Neural cell (in vitro differentiated cells): ENCODE measurements around the gene TEKT3. TPM values are rescaled to one million over a fixed set of nuclear protein-coding genes. Genes with fewer than 3 reads are reported as not detected.

Source experiments
- H2AFZ ChIP-seq: fragments of 200-600, 300-800 bp; sonication (generic), shearing (Covaris generic); 2 replicates; pipeline ENCODE4 v1.6.0; 2014; ENCODE audit warnings: low read depth, mild to moderate bottlenecking, antibody characterized with exemption, low read length, moderate library complexity
- H3F3A ChIP-seq: fragments of 200-600 bp; shearing (Covaris generic); 2 replicates; pipeline ENCODE4 v1.6.1; 2016; ENCODE audit warnings: mild to moderate bottlenecking, moderate library complexity, mixed read lengths, antibody characterized with exemption, low read length; ENCODE audit not compliant: insufficient read depth, poor library complexity, severe bottlenecking
- H3K27ac ChIP-seq: fragments of 200-600, 300-800 bp; sonication (generic), shearing (Covaris generic); 2 replicates; pipeline ENCODE4 v1.5.1; 2014; ENCODE audit warnings: mild to moderate bottlenecking, low read length, moderate library complexity
- H3K27me3 ChIP-seq: fragments of 300-800, 200-600 bp; sonication (generic), shearing (Covaris generic); 2 replicates; pipeline ENCODE4 v1.6.0; 2014; ENCODE audit warnings: mild to moderate bottlenecking, low read depth, low read length, moderate library complexity; ENCODE audit not compliant: insufficient read depth
- H3K36me3 ChIP-seq: fragments of 300-800, 200-600 bp; sonication (generic), shearing (Covaris generic); 2 replicates; pipeline ENCODE4 v1.5.1; 2014; ENCODE audit warnings: mild to moderate bottlenecking, antibody characterized with exemption, low read length, moderate library complexity; ENCODE audit not compliant: insufficient read depth
- H3K4me2 ChIP-seq: fragments of 300-800, 200-600 bp; sonication (generic), shearing (Covaris generic); 2 replicates; pipeline ENCODE4 v1.6.0; 2014; ENCODE audit warnings: mild to moderate bottlenecking, low read length
- H3K4me3 ChIP-seq: fragments of 300-800, 200-600 bp; sonication (generic), shearing (Covaris generic); 2 replicates; pipeline ENCODE4 v1.5.1; 2014; ENCODE audit warnings: mild to moderate bottlenecking, low read length, moderate library complexity
- H3K79me2 ChIP-seq: fragments of 200-600 bp; shearing (Covaris generic); replicated peaks from 2 replicates; pipeline ENCODE4 v1.6.0; 2014; ENCODE audit warnings: mild to moderate bottlenecking, low read length, moderate library complexity; ENCODE audit not compliant: insufficient read depth
- H3K9ac ChIP-seq: fragments of 300-800, 200-600 bp; sonication (generic), shearing (Covaris generic); 2 replicates; pipeline ENCODE4 v1.6.1; 2016; ENCODE audit warnings: mild to moderate bottlenecking, low read length, mixed read lengths
- H3K9me2 ChIP-seq: fragments of 200-600 bp; shearing (Covaris generic); 2 replicates; pipeline ENCODE4 v1.6.1; 2016; ENCODE audit warnings: mild to moderate bottlenecking, low read length, mixed read lengths; ENCODE audit not compliant: insufficient read depth
- H3K9me3 ChIP-seq: fragments of 200-600, 300-800 bp; sonication (generic), shearing (Covaris generic); 2 replicates; pipeline ENCODE4 v1.6.1; 2016; ENCODE audit warnings: mild to moderate bottlenecking, mixed run types, low read length, moderate library complexity, mixed read lengths
- H4K20me1 ChIP-seq: fragments of 200-600 bp; shearing (Covaris generic); 2 replicates; pipeline ENCODE4 v1.6.1; 2016; ENCODE audit warnings: mild to moderate bottlenecking, mixed run types; ENCODE audit not compliant: insufficient read depth
- CTCF ChIP-seq: fragments of 450-650 bp; IDR thresholded peaks from 2 replicates; pipeline ENCODE4 v1.5.1; 2014; ENCODE audit warnings: antibody characterized with exemption, mild to moderate bottlenecking, moderate library complexity; ENCODE audit not compliant: poor library complexity, severe bottlenecking
- EP300 ChIP-seq: fragments of 450-650 bp; conservative IDR thresholded peaks from 2 replicates; pipeline ENCODE4 v1.6.1; 2014; ENCODE audit warnings: antibody characterized with exemption, mild to moderate bottlenecking, moderate library complexity; ENCODE audit not compliant: poor library complexity, severe bottlenecking
- EZH2 ChIP-seq: fragments of 200-600, 300-800 bp; shearing (Covaris generic), sonication (generic); IDR thresholded peaks from 2 replicates; pipeline ENCODE4 v1.6.1; 2014; ENCODE audit warnings: antibody characterized with exemption, low read length, borderline replicate concordance, mild to moderate bottlenecking; ENCODE audit not compliant: insufficient read depth, poor library complexity, severe bottlenecking
- MXI1 ChIP-seq: fragments of 450-650 bp; conservative IDR thresholded peaks from 2 replicates; pipeline ENCODE4 v1.6.1; 2014; ENCODE audit warnings: antibody characterized with exemption, mild to moderate bottlenecking; ENCODE audit not compliant: poor library complexity, severe bottlenecking
- POLR2AphosphoS5 ChIP-seq: IDR thresholded peaks from 2 replicates; pipeline ENCODE4 v1.6.1; 2012
- RAD21 ChIP-seq: fragments of 450-650 bp; conservative IDR thresholded peaks from 2 replicates; pipeline ENCODE4 v1.6.1; 2014; ENCODE audit warnings: antibody characterized with exemption, mild to moderate bottlenecking, moderate library complexity
- REST ChIP-seq: IDR thresholded peaks from 2 replicates; pipeline ENCODE4 v1.6.1; 2012; ENCODE audit warnings: borderline replicate concordance
- SMC3 ChIP-seq: fragments of 450-650 bp; conservative IDR thresholded peaks from 2 replicates; pipeline ENCODE4 v1.6.1; 2014; ENCODE audit warnings: antibody characterized with exemption, mild to moderate bottlenecking, moderate library complexity; ENCODE audit not compliant: poor library complexity
- TAF1 ChIP-seq: IDR thresholded peaks from 2 replicates; pipeline ENCODE4 v1.6.1; 2012; ENCODE audit warnings: low read depth
- polyA plus RNA-seq: library from polyadenylated mRNA; depleted of rRNA; stranded (reverse); fragments of >200 nt; gene quantifications from 2 replicates; pipeline ENCODE4 v1.2.3, GENCODE V29; 2014

Gene TEKT3
- polyA plus RNA-seq, 1 donor from 2014 or later = 3.1 TPM

GRCh38 chr17:15378243-15378642 lies 36.8 kb upstream of the TEKT3 start:
- Histone ChIP-seq H4K20me1 (no peaks in the 10 kb centered on the region), H3F3A (no peaks in the 10 kb centered on the region), H3K36me3 (no peaks in the 10 kb centered on the region), H3K9me3 (no peaks in the 10 kb centered on the region), H3K27ac (no peak overlapping the region), H3K79me2 (no peaks in the 10 kb centered on the region), H3K4me2 (no peak overlapping the region), H3K9ac (no peak overlapping the region), H3K27me3 (no peaks in the 10 kb centered on the region), H3K9me2 (no peaks in the 10 kb centered on the region), H2AFZ (no peak overlapping the region), H3K4me3 (no peak overlapping the region)
- no peak for TF ChIP-seq RAD21
- no peak for TF ChIP-seq SMC3
- no peak for TF ChIP-seq MXI1
- no peak for TF ChIP-seq EP300
- TF ChIP-seq EZH2 = no peak
- TF ChIP-seq CTCF = no peak
- no peak for TF ChIP-seq TAF1
- no peak for TF ChIP-seq POLR2AphosphoS5
- TF ChIP-seq REST = no peak

- H3K4me3 ChIP-seq = no peak overlapping the region
- H3K4me2 ChIP-seq = no peak overlapping the region
- no peak overlapping the region for H3K9ac ChIP-seq
- H3K27me3 ChIP-seq = no peaks in the 10 kb centered on the region
- no peaks in the 10 kb centered on the region for H3K9me3 ChIP-seq
- TF ChIP-seq CTCF = no peak
- TF ChIP-seq MXI1 = no peak
- TF ChIP-seq RAD21 = no peak
- TF ChIP-seq TAF1 = no peak
- TF ChIP-seq EZH2 = no peak
- no peak for TF ChIP-seq SMC3
- no peak for TF ChIP-seq EP300
- TF ChIP-seq REST = no peak
- no peak for TF ChIP-seq POLR2AphosphoS5
- H3K9me2 ChIP-seq = no peaks in the 10 kb centered on the region
- no peak overlapping the region for H2AFZ ChIP-seq
- H3K36me3 ChIP-seq = no peaks in the 10 kb centered on the region
- H4K20me1 ChIP-seq = no peaks in the 10 kb centered on the region
- H3F3A ChIP-seq = no peaks in the 10 kb centered on the region
- H3K27ac ChIP-seq = no peak overlapping the region
- H3K79me2 ChIP-seq = no peaks in the 10 kb centered on the region
Measured at GRCh38 chr17:15377616-15378015, 36.2 kb upstream of the TEKT3 start.
